ENCODE results near the gene POU2F3. TPM values are rescaled to one million over a fixed set of nuclear protein-coding genes. Genes with fewer than 3 reads are reported as not detected.

The POU2F3 gene
- total and polyA plus RNA-seq, 8 donors: 0.12 to 2.6 (median 0.25) TPM

DNA sequence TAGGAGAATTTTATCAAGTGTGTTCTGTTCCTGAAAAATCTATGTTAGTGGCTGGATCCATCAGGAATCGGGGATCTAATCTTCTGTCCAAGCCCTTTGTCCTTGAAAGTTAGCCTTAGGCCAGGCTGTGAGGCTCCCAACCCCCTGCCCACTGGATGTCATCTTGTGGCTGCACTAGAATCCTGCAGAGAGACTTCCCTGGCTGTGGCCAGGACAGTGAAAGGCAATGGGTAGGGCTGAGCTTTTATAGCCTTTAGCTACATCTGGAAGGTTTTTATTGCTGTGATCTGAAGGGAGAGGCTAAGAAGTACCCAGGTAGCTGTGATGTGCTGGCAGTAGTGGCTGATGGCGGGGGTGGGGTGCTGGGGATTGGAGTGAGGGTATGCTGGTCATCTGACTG, 27.0 kb upstream of the POU2F3 start:
- ATAC-seq: no peak

DNA sequence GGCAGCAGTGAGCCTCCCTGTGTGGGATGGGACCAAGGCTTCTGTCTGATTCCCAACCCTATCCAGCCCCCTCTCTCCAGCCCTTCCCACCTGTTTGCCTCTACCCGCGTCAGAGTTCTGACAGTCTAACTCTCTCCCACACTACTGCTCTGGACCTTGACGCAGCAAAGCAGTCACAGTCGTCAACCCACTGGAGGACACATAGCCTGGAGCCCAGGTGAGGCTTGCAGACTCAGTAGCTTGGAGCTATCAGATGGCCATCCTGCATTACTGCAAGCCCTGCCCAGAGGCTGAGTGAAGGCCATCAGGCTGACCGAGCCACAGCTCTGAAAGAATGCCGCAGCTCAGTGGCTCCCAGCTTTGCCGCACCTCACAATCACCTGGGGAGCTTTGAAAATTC, 25.4 kb upstream of the POU2F3 start:
- peak in 1 of 4 donors; percentile 5 for ATAC-seq
- Histone ChIP-seq H3K4me1 (peaks cover 15 to 42% (median 20%) of the 10 kb centered on the region in 3 donors), H3K27me3 (no peaks in the 10 kb centered on the region), H3K4me3 (no peak overlapping the region), H3K36me3 (no peaks in the 10 kb centered on the region), H3K27ac (no peak overlapping the region), H3K9me3 (no peaks in the 10 kb centered on the region)
- no peak for DNase-seq
- FAIRE-seq: no peak
- 31 to 45% methylated on average over 7 of the region's 7 CpGs for WGBS, 2 donors
- TF ChIP-seq, protein P1, sequence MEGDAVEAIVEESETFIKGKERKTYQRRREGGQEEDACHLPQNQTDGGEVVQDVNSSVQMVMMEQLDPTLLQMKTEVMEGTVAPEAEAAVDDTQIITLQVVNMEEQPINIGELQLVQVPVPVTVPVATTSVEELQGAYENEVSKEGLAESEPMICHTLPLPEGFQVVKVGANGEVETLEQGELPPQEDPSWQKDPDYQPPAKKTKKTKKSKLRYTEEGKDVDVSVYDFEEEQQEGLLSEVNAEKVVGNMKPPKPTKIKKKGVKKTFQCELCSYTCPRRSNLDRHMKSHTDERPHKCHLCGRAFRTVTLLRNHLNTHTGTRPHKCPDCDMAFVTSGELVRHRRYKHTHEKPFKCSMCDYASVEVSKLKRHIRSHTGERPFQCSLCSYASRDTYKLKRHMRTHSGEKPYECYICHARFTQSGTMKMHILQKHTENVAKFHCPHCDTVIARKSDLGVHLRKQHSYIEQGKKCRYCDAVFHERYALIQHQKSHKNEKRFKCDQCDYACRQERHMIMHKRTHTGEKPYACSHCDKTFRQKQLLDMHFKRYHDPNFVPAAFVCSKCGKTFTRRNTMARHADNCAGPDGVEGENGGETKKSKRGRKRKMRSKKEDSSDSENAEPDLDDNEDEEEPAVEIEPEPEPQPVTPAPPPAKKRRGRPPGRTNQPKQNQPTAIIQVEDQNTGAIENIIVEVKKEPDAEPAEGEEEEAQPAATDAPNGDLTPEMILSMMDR (IDR thresholded peaks at IDR 0.05): no peak
- intact Hi-C loops (cut with DNase I): no loop called here

More for the DNA sequence above, 27.0 kb upstream of the POU2F3 start:
- DNase-seq: no peak
- no peak for FAIRE-seq
- Histone ChIP-seq H3K9me3 (no peaks in the 10 kb centered on the region), H3K36me3 (no peaks in the 10 kb centered on the region), H3K27me3 (no peaks in the 10 kb centered on the region), H3K4me1 (peaks cover 13 to 51% (median 20%) of the 10 kb centered on the region in 3 donors), H3K4me3 (peak overlapping the region in 3 of 4 donors; percentile 52 to 76 (median 74)), H3K27ac (peak overlapping the region in 2 of 4 donors; percentile 15 to 37)
- intact Hi-C loops (cut with DNase I): no loop called here
- 35 to 57% methylated on average over 2 of the region's 2 CpGs for whole genome bisulfite sequencing, 2 donors
- TF ChIP-seq, protein P1 (IDR thresholded peaks at IDR 0.05): no peak

- Histone ChIP-seq H3K4me1 (peaks cover 11 to 45% (median 25%) of the 10 kb centered on the region in 3 donors), H3K27ac (peak overlapping the region in 1 of 4 donors; percentile 6), H3K9me3 (no peaks in the 10 kb centered on the region), H3K27me3 (no peaks in the 10 kb centered on the region), H3K4me3 (no peak overlapping the region), H3K36me3 (no peaks in the 10 kb centered on the region)
- no peak for FAIRE-seq
- 39 to 42% methylated on average over 5 of the region's 5 CpGs for WGBS, 2 donors
- TF ChIP-seq, protein P1 (IDR thresholded peaks at IDR 0.05): no peak
- DNase-seq: no peak
- peak in 1 of 4 donors; percentile 20 for ATAC-seq
- intact Hi-C loops (cut with DNase I): no loop called here
These were observed 24.3 kb upstream of the POU2F3 start for GRCh38 chr11:120215634-120216033.

- intact Hi-C loops (cut with DNase I): no loop called here
- peak overlapping the region in 1 of 4 donors; percentile 6 for H3K27ac ChIP-seq
- 79% methylated on average over 8 of the region's 8 CpGs for WGBS, 2 donors
- DNase-seq (no peak), ATAC-seq (no peak), FAIRE-seq (no peak)
- peaks cover 18 to 54% (median 28%) of the 10 kb centered on the region in 3 donors for H3K4me1 ChIP-seq
- H3K9me3 ChIP-seq: no peaks in the 10 kb centered on the region
- TF ChIP-seq, protein P1 (IDR thresholded peaks at IDR 0.05): no peak
- no peak overlapping the region for H3K4me3 ChIP-seq
- H3K27me3 ChIP-seq: no peaks in the 10 kb centered on the region
- H3K36me3 ChIP-seq: no peaks in the 10 kb centered on the region
These were observed 23.4 kb upstream of the POU2F3 start for GRCh38 chr11:120216426-120217102.

- H3K27ac ChIP-seq: no peak overlapping the region
- FAIRE-seq: no peak
- H3K27me3 ChIP-seq: no peaks in the 10 kb centered on the region
- H3K4me3 ChIP-seq: no peak overlapping the region
- ATAC-seq: no peak
- no peaks in the 10 kb centered on the region for H3K9me3 ChIP-seq
- TF ChIP-seq, protein P1 (IDR thresholded peaks at IDR 0.05): no peak
- H3K36me3 ChIP-seq: no peaks in the 10 kb centered on the region
- 72 to 74% methylated on average over 12 of the region's 12 CpGs for WGBS, 2 donors
- intact Hi-C loops (cut with DNase I): no loop called here
- no peak for DNase-seq
- peaks cover 19 to 54% (median 28%) of the 10 kb centered on the region in 3 donors for H3K4me1 ChIP-seq
These were observed 22.4 kb upstream of the POU2F3 start for GRCh38 chr11:120217526-120217925.

Measured in pancreas (tissue), 10 donors.